GM19438 (cell line): ENCODE measurements around the gene CNTNAP5.

ENCODE experiments used
- ATAC-seq: cut with Tn5 transposase; IDR thresholded peaks from one replicate; pipeline ENCODE4 v1.9.1; 2021; ENCODE audit warnings: low read depth; ENCODE audit not compliant: unreplicated experiment

Gene CNTNAP5

GRCh38 chr2:124147552-124147951 is 122.5 kb downstream of the CNTNAP5 start:
- no peak for ATAC-seq

DNA sequence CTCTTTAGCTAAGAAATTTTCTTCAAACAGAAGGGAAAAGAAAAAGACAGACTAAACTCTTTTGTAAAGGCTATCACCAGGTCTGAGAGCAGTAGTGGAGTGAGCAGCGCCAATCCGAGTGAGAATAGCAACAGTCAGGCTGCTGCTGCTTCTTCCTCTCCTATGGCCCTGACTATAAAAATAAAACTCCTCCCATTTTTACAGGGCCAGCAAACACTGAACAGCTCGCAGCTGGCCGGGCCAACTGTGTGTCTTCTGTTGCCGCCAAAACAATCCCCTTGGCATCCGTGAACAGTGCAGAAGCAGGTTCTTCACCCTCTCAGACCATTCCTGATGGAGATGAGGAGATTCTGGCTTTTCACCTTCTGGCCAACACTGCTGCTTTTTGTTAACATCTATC is 124.5 kb downstream of the CNTNAP5 start:
- ATAC-seq = no peak

DNA sequence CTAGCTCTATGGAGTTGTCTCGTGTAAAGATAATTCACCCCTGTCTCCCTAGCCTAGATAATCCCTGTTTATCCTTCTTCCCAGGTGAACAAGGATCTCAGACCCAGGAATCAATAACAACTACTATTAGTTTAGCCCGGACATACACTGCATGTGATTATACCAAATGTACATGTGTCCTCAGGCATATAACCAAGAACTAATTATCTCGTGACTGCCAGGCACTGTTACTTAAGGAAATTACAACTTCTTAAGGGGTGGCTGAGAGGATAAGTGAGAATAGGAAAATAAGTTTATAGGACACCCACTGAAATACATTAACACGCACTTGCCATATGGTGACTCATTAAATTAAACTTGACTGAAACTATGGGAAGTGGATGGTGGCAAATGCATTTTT is 126.6 kb downstream of the CNTNAP5 start:
- ATAC-seq = no peak

- no peak for ATAC-seq
Measured at GRCh38 chr2:124153713-124154112, 128.6 kb downstream of the CNTNAP5 start.

GRCh38 chr2:124159166-124159565 is 134.1 kb downstream of the CNTNAP5 start:
- no peak for ATAC-seq

DNA sequence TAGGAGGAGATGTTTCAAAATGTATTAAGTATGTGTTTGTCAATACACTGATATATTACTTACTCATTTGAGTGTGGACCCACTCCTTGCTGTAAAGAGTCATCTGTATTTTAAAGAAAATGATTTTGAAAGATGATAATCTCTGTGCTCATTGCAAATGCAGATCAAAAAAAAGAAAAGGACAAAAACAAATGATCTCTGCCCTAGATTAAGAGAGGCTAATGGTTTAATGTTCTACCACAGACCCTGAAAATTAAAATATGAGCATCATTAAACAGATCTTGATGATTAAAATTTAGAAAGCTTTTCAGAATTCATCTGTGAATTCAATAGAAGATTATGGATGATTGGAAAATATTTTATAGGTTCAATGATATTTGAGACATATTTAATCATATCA is 136.5 kb downstream of the CNTNAP5 start:
- ATAC-seq = no peak

DNA sequence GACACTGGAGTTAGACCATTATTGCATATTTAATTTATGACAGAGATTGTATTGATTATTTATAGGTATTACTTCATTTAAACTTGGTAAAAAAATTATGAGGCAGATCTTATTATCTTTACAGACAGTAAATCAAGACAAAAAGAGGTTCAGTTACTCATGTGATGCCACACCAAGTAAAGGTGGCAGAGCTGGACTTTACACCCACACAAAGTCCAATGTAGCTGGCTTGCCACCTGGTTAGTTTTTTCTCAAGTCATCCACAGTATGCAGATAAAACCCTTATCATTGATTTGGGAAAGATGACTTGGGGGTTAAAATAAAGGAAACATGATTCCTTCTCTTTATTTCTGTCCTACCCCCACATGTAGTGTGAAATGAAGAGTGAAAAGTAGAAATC is 137.2 kb downstream of the CNTNAP5 start:
- no peak for ATAC-seq

DNA sequence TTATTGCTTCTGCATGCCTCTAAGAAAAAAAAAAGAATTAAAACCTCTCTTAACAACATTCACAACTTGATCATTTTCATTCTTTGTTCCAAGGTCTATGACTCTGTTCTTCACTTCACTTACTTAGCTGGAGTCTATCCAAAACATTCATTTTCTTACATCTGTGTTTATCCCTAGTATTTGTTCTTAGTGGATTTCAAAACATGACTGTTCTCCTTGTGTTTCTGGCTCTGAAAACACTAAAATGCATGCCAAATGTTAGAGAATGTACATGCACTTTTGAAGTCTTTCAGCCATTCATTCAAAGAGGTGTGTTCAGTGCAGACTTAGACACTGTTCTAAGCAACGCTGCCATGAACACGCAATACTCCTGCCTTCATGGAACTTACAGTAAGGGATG is 138.8 kb downstream of the CNTNAP5 start:
- no peak for ATAC-seq

DNA sequence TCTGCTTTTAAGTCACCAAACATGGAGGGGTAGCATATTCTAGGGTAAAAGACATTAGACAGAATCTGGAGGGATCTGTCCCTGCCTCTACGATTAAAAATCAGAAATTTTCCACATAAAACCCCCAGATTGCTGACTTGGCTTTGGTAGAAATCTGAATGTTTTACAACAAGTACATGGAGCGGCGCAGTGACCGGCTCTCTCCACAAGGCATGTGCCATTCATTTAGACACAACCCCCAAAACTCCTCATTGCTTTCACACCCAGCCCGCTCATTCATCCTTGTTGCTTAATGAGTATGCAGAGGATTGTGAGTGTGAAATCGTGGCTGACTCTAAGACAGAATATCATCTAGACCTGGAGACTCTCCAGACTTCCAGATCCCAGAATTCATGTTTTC is 140.6 kb downstream of the CNTNAP5 start:
- ATAC-seq = no peak

GRCh38 chr2:124171472-124172063 is 146.5 kb downstream of the CNTNAP5 start:
- no peak for ATAC-seq

DNA sequence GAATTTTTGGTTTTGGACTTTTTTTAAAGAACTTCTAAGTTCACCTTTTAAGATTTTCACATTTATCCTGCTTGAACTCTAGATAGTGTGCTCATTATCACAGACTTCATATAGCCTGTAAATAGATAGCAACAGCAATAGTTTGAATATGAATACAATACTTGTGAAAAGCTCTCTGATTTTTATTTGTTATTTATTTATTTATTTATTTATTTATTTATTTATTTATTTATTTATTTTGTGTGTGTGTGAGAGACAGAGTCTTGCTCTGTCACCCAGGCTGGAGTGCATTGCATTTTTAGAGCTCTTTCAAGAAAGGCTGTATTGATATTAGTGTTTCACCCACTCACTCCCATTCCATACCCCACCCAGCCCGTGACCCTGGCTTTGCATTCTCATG is 153.6 kb downstream of the CNTNAP5 start:
- no peak for ATAC-seq

- ATAC-seq = no peak
Measured at GRCh38 chr2:124180635-124181034, 155.5 kb downstream of the CNTNAP5 start.

- no peak for ATAC-seq
Measured at GRCh38 chr2:124186801-124187200, 161.7 kb downstream of the CNTNAP5 start.

- ATAC-seq = no peak
Measured at GRCh38 chr2:124187948-124188347, 162.9 kb downstream of the CNTNAP5 start.

DNA sequence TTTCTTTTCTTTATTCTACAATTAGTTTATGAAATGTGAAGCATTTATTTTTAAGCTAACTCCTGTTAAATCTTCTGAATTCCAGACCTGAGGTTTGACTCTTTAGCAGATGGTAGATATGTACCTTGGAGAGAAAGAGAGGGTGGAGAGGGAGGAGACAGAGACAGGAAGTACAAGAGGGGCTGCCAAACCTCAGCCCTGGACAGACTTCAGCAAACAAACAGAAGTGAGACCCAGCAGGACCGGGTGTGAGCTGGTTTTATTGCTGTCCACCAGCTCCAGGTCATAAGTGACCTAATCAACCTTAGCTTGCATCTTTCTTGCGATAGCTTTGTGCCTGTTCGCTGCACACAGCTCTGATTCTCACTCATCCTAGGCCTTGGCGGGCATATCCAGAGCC is 168.6 kb downstream of the CNTNAP5 start:
- ATAC-seq = no peak

- no peak for ATAC-seq
Measured at GRCh38 chr2:124201713-124202112, 176.6 kb downstream of the CNTNAP5 start.

DNA sequence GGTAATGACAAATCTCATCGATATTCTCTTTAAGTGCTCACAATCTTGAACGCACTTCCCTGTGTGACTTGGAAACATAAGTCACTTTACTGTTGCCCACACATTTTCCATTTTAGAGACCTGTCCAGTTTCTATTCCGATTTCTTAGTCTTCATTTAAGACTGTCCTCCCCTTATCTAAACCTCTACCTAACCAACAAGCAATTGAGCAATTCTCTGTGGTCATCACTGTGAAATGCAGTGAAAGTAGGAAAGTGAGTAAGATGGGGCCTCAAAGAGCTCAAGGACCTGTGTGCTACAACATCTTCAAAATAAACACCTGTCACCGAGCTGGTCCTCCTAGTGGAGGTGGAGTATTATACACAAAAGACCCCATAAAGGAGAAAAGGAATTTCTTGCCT is 184.4 kb downstream of the CNTNAP5 start:
- ATAC-seq = no peak

DNA sequence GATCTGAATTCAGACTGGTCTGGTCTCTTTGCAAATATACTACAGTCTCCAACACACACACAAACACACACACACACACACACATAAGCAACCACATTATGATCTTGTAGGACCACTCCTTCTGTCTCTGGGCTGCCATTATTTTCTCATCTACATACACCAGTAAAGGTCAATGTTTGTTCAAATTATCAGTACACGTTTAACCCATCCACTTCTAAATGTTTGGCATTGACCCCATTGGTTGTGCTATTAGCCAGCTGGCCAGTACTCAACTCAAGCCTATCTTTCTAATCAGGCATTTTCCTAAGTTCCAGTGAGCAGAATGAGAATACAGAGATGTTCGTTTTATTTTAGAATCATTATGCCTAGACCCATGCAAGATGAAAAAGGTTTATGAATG is 186.4 kb downstream of the CNTNAP5 start:
- ATAC-seq = no peak

DNA sequence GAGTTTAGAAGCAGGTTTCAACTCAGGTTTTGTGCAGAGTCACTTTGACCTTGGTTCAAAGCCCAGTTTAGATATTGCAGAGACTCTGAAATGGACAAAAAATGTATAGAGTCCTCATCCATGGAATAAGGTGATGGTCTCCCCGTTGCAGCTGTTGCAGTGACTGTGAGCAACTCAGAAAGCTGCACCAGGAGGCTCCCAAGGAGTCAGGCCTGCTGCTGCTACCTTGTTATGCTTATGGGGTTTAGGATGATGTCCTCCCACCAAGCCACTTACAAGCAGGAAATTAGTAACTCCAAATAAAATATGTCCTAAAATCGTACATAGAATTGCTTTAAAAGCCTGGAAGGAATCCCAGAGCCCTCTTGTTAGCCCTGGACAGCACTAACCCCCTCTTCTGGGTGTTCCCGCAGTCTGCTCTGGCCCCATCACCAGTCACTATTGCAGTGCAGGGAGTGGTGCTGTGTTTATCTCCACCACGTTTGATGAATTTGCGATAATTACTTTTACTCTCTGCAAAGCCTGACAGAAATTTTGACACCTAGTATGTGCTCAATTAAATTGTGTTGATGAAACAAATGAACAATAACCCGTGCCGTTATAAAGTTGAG is 189.0 kb downstream of the CNTNAP5 start:
- ATAC-seq = no peak

DNA sequence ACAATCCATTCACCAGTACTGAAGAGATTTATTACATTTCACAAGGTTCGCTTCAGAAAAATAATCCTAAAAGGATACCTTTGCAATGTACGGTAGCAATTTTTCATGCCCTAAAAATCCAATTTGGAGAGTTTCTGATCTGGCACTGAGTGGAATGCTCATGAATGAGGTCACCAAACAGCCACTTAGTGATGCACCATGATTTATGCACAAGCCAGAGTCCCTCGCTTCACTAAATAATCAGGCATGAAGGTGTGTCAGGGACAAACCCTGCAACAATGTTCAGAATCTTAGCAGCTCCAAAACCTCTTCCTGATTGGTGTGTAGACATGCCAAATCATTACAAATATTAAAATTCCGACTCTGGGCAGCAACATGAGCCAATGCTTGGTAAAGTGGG is 221.1 kb downstream of the CNTNAP5 start:
- no peak for ATAC-seq

DNA sequence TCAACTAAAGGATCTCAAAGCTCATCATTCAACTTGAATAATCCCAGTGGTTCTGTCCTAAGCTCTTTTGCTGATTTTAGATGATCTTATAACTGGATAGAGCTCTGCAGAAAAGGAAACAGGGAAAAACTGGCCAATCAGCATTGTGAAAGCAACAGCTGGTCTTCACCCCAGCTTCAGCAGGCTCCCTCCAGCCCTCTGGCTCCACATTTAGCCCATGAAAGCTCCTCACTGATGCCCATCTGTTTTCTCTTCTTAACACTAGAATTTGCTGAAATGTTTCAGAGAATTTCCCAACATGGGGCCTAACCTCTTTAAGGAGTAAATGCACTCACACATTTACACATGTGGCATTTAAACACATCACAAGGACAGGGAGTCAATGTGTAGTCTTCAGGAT is 223.3 kb downstream of the CNTNAP5 start:
- no peak for ATAC-seq

DNA sequence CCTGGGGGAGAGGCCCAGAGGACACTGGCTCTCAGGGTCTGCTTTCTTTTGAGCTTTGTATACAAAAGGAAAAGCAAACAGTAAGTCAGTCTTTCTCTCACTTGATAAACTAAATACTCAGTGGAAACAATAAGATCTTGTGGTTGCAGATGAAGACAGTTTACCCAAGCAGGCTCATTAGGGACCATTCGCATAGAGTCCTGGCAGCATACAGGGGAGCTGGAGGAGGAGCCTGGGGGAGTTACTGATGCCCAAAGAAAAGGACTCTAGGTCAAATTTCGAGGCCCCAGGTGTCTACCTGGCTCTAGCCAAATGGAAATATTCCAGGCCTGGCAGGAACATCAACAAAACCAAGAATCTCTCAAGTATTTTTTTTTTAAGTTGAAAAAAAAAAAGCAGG is 225.3 kb downstream of the CNTNAP5 start:
- ATAC-seq = no peak

DNA sequence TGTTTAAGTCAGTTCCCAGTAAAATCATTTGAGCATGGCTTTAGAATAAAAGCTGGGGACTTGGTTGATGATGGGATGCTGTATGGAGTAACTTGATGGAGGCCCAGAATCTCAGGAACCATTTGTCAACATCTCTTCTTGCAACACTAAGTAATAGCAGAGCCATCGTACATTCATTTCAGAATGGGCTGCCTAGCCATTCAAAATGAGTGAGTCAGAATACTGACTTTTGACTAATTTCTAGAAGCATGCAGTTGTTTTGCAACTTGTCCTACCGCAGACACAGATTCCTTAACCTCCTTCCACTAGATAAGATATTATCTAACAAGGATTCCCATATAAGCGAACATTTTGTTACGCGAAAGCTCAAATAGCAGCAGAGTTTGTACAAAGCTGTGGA is 229.5 kb downstream of the CNTNAP5 start:
- no peak for ATAC-seq
